H4 (cell line): ENCODE data around the gene UBE2I. TPM values are rescaled to one million over a fixed set of nuclear protein-coding genes. Genes with fewer than 3 reads are reported as not detected.

Experiments used
- DNase-seq: peaks from one replicate; pipeline ENCODE4 v3.0.0-alpha.2; 2015; ENCODE audit warnings: low spot score
- total RNA-seq: library from RNA; depleted of rRNA; stranded (reverse); fragments of >200 nt; shearing (Covaris generic); gene quantifications from 2 replicates; pipeline ENCODE4 v1.2.3, GENCODE V29; 2014

UBE2I gene
- total RNA-seq, 1 experiment from 2014 or later: 121 TPM

GRCh38 chr16:1342526-1343427 lies 33.3 kb downstream of the UBE2I start:
- peak; percentile 66 for DNase-seq

GRCh38 chr16:1343428-1344242 lies 34.2 kb downstream of the UBE2I start:
- DNase-seq: no peak

GRCh38 chr16:1344499-1344898 lies 35.1 kb downstream of the UBE2I start:
- no peak for DNase-seq

GRCh38 chr16:1345087-1345486 lies 35.7 kb downstream of the UBE2I start:
- DNase-seq: no peak

- no peak for DNase-seq
Observed at GRCh38 chr16:1345651-1346421, 36.4 kb downstream of the UBE2I start.

- no peak for DNase-seq
Observed at GRCh38 chr16:1346422-1347285, 37.2 kb downstream of the UBE2I start.

GRCh38 chr16:1347286-1347855 lies 37.9 kb downstream of the UBE2I start:
- DNase-seq: no peak

GRCh38 chr16:1347962-1348361 lies 38.5 kb downstream of the UBE2I start:
- DNase-seq: no peak

- no peak for DNase-seq
Observed at GRCh38 chr16:1348441-1348840, 39.0 kb downstream of the UBE2I start.

GRCh38 chr16:1348926-1349325 lies 39.5 kb downstream of the UBE2I start:
- DNase-seq: no peak

- DNase-seq: no peak
Observed at GRCh38 chr16:1349351-1349750, 39.9 kb downstream of the UBE2I start.

GRCh38 chr16:1349951-1350350 lies 40.5 kb downstream of the UBE2I start:
- no peak for DNase-seq

GRCh38 chr16:1350691-1351090 lies 41.3 kb downstream of the UBE2I start:
- no peak for DNase-seq

GRCh38 chr16:1351215-1351581 lies 41.8 kb downstream of the UBE2I start:
- DNase-seq: no peak

- DNase-seq: peak; percentile 70
Observed at GRCh38 chr16:1351582-1352362, 42.3 kb downstream of the UBE2I start, which contains the start of the genes GNPTG and TSR3. Gene GNPTG (plus strand): TSS chr16:1351931. CDS start chr16:1351966, 35 bp downstream. Gene TSR3 (minus strand): TSS chr16:1351878. CDS start chr16:1351804, 74 bp downstream.

GRCh38 chr16:1354815-1355540 lies 45.5 kb downstream of the UBE2I start:
- DNase-seq: no peak

- no peak for DNase-seq
Observed at GRCh38 chr16:1355591-1355990, 46.2 kb downstream of the UBE2I start.

GRCh38 chr16:1356061-1356900 lies 46.8 kb downstream of the UBE2I start:
- DNase-seq: no peak
